HepG2 (cell line): ENCODE results near the gene ALDH16A1. TPM values are rescaled to one million over a fixed set of nuclear protein-coding genes. Genes with fewer than 3 reads are reported as not detected.

ENCODE experiments used
- ATAC-seq: fragments of 200-7000 bp; cut with Tn5 transposase; 3 replicates; pipeline ENCODE4 v1.9.1; 2020; ENCODE audit warnings: mild to moderate bottlenecking, moderate library complexity
- BruUV-seq: library from RNA; stranded (reverse); fragments of 400-500 nt; replicated peaks from 2 replicates; lab custom pipeline; 2021; lab: Mats Ljungman, UMichigan
- CTCF ChIA-PET: fragments of 300-600 bp; formaldehyde crosslinking; extraction: SDS; loops from one replicate; lab custom pipeline; 2021; ENCODE audit warnings: low total read pairs, inconsistent platforms, low intra/inter-chr PET ratio; lab: Yijun Ruan, JAX
- POLR2A ChIA-PET: fragments of 350-600 bp; sonication (Branson Sonifier 250); formaldehyde crosslinking; loops from one replicate; lab custom pipeline; 2020; ENCODE audit warnings: antibody characterized with exemption, inconsistent platforms; lab: Yijun Ruan, JAX
- DNase-seq: peaks from one replicate; pipeline ENCODE4 v3.0.0-alpha.2; 2015; ENCODE audit warnings: low spot score
- FAIRE-seq: peaks from 3 replicates; lab custom pipeline; 2011; peaks lifted over from hg19 to GRCh38; lab: Jason Lieb, UNC
- H2AFZ ChIP-seq: one replicate; pipeline ENCODE4 v1.6.1; 2011; ENCODE audit warnings: low read length, inconsistent platforms
- H3K27ac ChIP-seq: fragments of 300-600 bp; 3 replicates; pipeline ENCODE4 v1.8.0; 2011; ENCODE audit warnings: mixed run types, mild to moderate bottlenecking, mixed read lengths, low read length, inconsistent platforms; ENCODE audit not compliant: insufficient read depth; ENCODE audit errors: extremely low read length
- H3K27me3 ChIP-seq, 2 experiments: fragments of 200-600 bp in 1 of 2; 2 replicates in 1 of 2; 3 replicates in 1 of 2; pipeline versions ENCODE4 v1.6.0 to v1.8.0; 2011; ENCODE audit warnings: low read length in 2 of 2, mild to moderate bottlenecking in 2 of 2, moderate library complexity in 2 of 2, inconsistent platforms in 1 of 2; ENCODE audit not compliant: insufficient read depth in 2 of 2, control insufficient read depth in 1 of 2
- H3K36me3 ChIP-seq, 2 experiments: fragments of 200-600 bp in 1 of 2; replicated peaks in 1 of 2; 2 replicates in 1 of 2; 3 replicates in 1 of 2; pipeline versions ENCODE4 v1.5.1 to v1.8.0; 2011; ENCODE audit warnings: low read length in 2 of 2, inconsistent platforms in 1 of 2; ENCODE audit not compliant: insufficient read depth in 2 of 2, control insufficient read depth in 1 of 2
- H3K4me1 ChIP-seq: 2 replicates; pipeline ENCODE4 v1.5.1; 2012; ENCODE audit warnings: low read length, inconsistent platforms; ENCODE audit not compliant: insufficient read depth
- H3K4me2 ChIP-seq: 2 replicates; pipeline ENCODE4 v1.6.0; 2011; ENCODE audit warnings: low read depth, low read length, inconsistent platforms
- H3K4me3 ChIP-seq, 3 experiments: fragments of 200-600 bp in 1 of 3; sonication (generic), shearing (Covaris generic) in 1 of 3; replicated peaks in 1 of 3; 2 replicates each; pipeline ENCODE4 v1.5.1; 2011 to 2016; ENCODE audit warnings: low read length in 3 of 3, inconsistent platforms in 2 of 3, low read depth in 2 of 3, mild to moderate bottlenecking in 2 of 3, control low read depth in 1 of 3, mixed read lengths in 1 of 3; ENCODE audit not compliant: insufficient read depth in 1 of 3
- H3K79me2 ChIP-seq: one replicate; pipeline ENCODE4 v1.6.1; 2011; ENCODE audit warnings: low read length, inconsistent platforms; ENCODE audit not compliant: insufficient read depth
- H3K9ac ChIP-seq: 2 replicates; pipeline ENCODE4 v1.6.0; 2011; ENCODE audit warnings: mild to moderate bottlenecking, low read depth, low read length, inconsistent platforms; ENCODE audit not compliant: insufficient read depth
- H3K9me3 ChIP-seq: 2 replicates; pipeline ENCODE4 v1.5.1; 2012; ENCODE audit warnings: mild to moderate bottlenecking, low read length
- H4K20me1 ChIP-seq: 2 replicates; pipeline ENCODE4 v1.6.0; 2011; ENCODE audit warnings: inconsistent platforms, mild to moderate bottlenecking, low read length, moderate library complexity; ENCODE audit not compliant: insufficient read depth
- CC2D1A ChIP-seq: sonication (generic); formaldehyde crosslinking; IDR thresholded peaks from 2 replicates; pipeline ENCODE4 v1.8.1; 2023; ENCODE audit warnings: mild to moderate bottlenecking, missing genetic modification reagents
- CERS6 ChIP-seq: sonication (generic); formaldehyde crosslinking; IDR thresholded peaks from 2 replicates; pipeline ENCODE4 v1.5.0; 2020; ENCODE audit warnings: missing genetic modification reagents
- CHCHD3 ChIP-seq: sonication (generic); formaldehyde crosslinking; IDR thresholded peaks from 2 replicates; pipeline ENCODE4 v1.8.0; 2022; ENCODE audit warnings: mild to moderate bottlenecking, missing genetic modification reagents, moderate library complexity
- CREB1 ChIP-seq, 2 experiments: fragments of 450-650 bp in 1 of 2; IDR thresholded peaks; 2 replicates each; pipeline ENCODE4 v1.6.1; 2016 to 2017; ENCODE audit warnings: control low read depth in 1 of 2, mild to moderate bottlenecking in 1 of 2, missing compliant biosample characterization in 1 of 2, missing genetic modification characterization in 1 of 2
- DPF2 ChIP-seq: sonication (generic); formaldehyde crosslinking; IDR thresholded peaks from 2 replicates; pipeline ENCODE4 v1.4.0; 2020; ENCODE audit warnings: mild to moderate bottlenecking, low read depth, missing genetic modification reagents, borderline replicate concordance
- E2F5 ChIP-seq: sonication (generic); formaldehyde crosslinking; conservative IDR thresholded peaks from 2 replicates; pipeline ENCODE4 v1.4.0; 2020; ENCODE audit warnings: missing genetic modification reagents
- ETS1 ChIP-seq: sonication (generic); formaldehyde crosslinking; IDR thresholded peaks from 2 replicates; pipeline ENCODE4 v1.4.0; 2020; ENCODE audit warnings: missing genetic modification reagents
- HCFC1 ChIP-seq: fragments of 150-350 bp; IDR thresholded peaks from 2 replicates; pipeline ENCODE4 v1.6.1; 2014; ENCODE audit warnings: low read depth, low read length
- HIC2 ChIP-seq: sonication (generic); formaldehyde crosslinking; IDR thresholded peaks from 2 replicates; pipeline ENCODE4 v1.9.0; 2022; ENCODE audit warnings: low read depth, missing genetic modification reagents
- JDP2 ChIP-seq: sonication (generic); formaldehyde crosslinking; IDR thresholded peaks from 2 replicates; pipeline ENCODE4 v1.8.1; 2022; ENCODE audit warnings: missing genetic modification reagents, borderline replicate concordance
- NBN ChIP-seq: fragments of 450-650 bp; conservative IDR thresholded peaks from 2 replicates; pipeline ENCODE4 v1.6.1; 2017
- RARG ChIP-seq: sonication (generic); formaldehyde crosslinking; IDR thresholded peaks from 2 replicates; pipeline ENCODE4 v1.4.0; 2020; ENCODE audit warnings: low read depth, mild to moderate bottlenecking, missing genetic modification reagents
- RFX1 ChIP-seq: fragments of 450-650 bp; IDR thresholded peaks from 2 replicates; pipeline ENCODE4 v1.6.1; 2017
- TERF1 ChIP-seq: sonication (generic); formaldehyde crosslinking; IDR thresholded peaks from 2 replicates; pipeline ENCODE4 v1.8.0; 2022; ENCODE audit warnings: mild to moderate bottlenecking, missing genetic modification reagents, moderate library complexity
- TFDP1 ChIP-seq: IDR thresholded peaks from 2 replicates; pipeline ENCODE4 v1.6.1; 2016; ENCODE audit warnings: missing compliant biosample characterization, missing genetic modification reagents, borderline replicate concordance
- ZNF296 ChIP-seq: sonication (generic); formaldehyde crosslinking; conservative IDR thresholded peaks from 2 replicates; pipeline ENCODE4 v1.5.0; 2020; ENCODE audit warnings: mild to moderate bottlenecking, missing genetic modification reagents
- WGBS: methylation state at CpG from one replicate; pipeline ENCODE4 v1.1.6; 2017; ENCODE audit warnings: low lambda C conversion rate; 5-methylcytosine and 5-hydroxymethylcytosine counted together
- in situ Hi-C: cut with HindIII; loops from 2 replicates; pipeline ENCODE4 v1.10.0; 2017; ENCODE audit warnings: low pct_unique_long_range_greater_than_20kb; ENCODE audit not compliant: extremely low pct_ligation_motif_present
- intact Hi-C: fragments of 100-400 bp; cut with micrococcal nuclease; formaldehyde crosslinking; loops from one replicate; pipeline ENCODE4 v1.10.0; 2022; ENCODE audit not compliant: unreplicated experiment
- polyA plus RNA-seq, 8 experiments: library from polyadenylated mRNA; depleted of rRNA in 3 of 8; stranded (reverse) in 7 of 8; unstranded in 1 of 8; fragments of >200 nt; fragmentation: Illumina TruSeq in 4 of 8; extraction: Trizol in 4 of 8; gene quantifications; 2 replicates each; pipeline versions ENCODE4 v1.2.1 to v1.2.3, GENCODE V29; 2011 to 2016; ENCODE audit warnings: low read depth in 4 of 8, missing spikeins in 1 of 8, mixed read lengths in 1 of 8; ENCODE audit not compliant: insufficient read depth in 1 of 8
- total RNA-seq, 5 experiments: library from RNA; depleted of rRNA; stranded (reverse); fragments of >200 nt; fragmentation: Illumina TruSeq; extraction: Trizol; gene quantifications; 2 replicates each; pipeline ENCODE4 v1.2.3, GENCODE V29; 2016; ENCODE audit warnings: low read depth in 1 of 5

ALDH16A1 gene
- total and polyA plus RNA-seq, 2 of the 13 experiments (the other 11 are each of a cell fraction or from before 2014, with no cell fraction given) = 8.4 to 34.9 TPM

- peak overlapping the region; percentile 70 to 76 (median 74) for H3K4me3 ChIP-seq
- no TSS peak for BruUV-seq
- no peaks in the 10 kb centered on the region for H3K79me2 ChIP-seq
- ATAC-seq (peak; percentile 86), DNase-seq (peak; percentile 88), FAIRE-seq (peak; percentile 76)
- H3K4me1 ChIP-seq = peaks cover 27% of the 10 kb centered on the region
- intact Hi-C loops (loop anchor here (1.0 kb wide), 1 partner anchor 51 kb away; no protein-coding TSS in a partner anchor), in situ Hi-C loops (no loop called here)
- H4K20me1 ChIP-seq = peaks cover 5% of the 10 kb centered on the region; the same call in 1 of the 2 replicates
- WGBS = under 1% methylated on average over 26 of the region's 47 CpGs
- H3K27me3 ChIP-seq = peaks cover 7 to 38% of the 10 kb centered on the region in 2 experiments; a peak in 4 of 5 replicates
- H3K4me2 ChIP-seq = peak overlapping the region; percentile 90
- CTCF ChIA-PET = interaction anchor here (1.4 to 2.3 kb wide), 3 partner anchors 33 to 177 kb away, joined by 3 to 45 read pairs (median 5); no protein-coding TSS in a partner anchor
- H3K9ac ChIP-seq = peak overlapping the region; percentile 76
- H2AFZ ChIP-seq = no peak overlapping the region
- H3K36me3 ChIP-seq = peaks cover 0 to 16% of the 10 kb centered on the region in 2 experiments; a peak in 3 of 5 replicates
- H3K27ac ChIP-seq = peak overlapping the region; percentile 72
- POLR2A ChIA-PET = interaction anchor here (0.6 to 2.1 kb wide), 5 partner anchors 8 to 142 kb away, joined by 3 to 21 read pairs (median 3); partner anchors contain the start of genes ALDH16A1 and PIH1D1
- H3K9me3 ChIP-seq = no peaks in the 10 kb centered on the region
- no peak for TF ChIP-seq TERF1 (CRISPR knock-in tag)
- no peak for TF ChIP-seq CERS6 (CRISPR knock-in tag)
- TF ChIP-seq JDP2 (CRISPR knock-in tag) = no peak
- no peak for TF ChIP-seq CREB1 (IDR thresholded peaks at IDR 0.05)
- TF ChIP-seq CREB1 (CRISPR knock-in tag; IDR thresholded peaks at IDR 0.05) = peak; percentile 63
- no peak for TF ChIP-seq CHCHD3
- no peak for TF ChIP-seq E2F5
- TF ChIP-seq TFDP1 = no peak
- TF ChIP-seq ETS1 (CRISPR knock-in tag) = no peak
- no peak for TF ChIP-seq CC2D1A (CRISPR knock-in tag)
- TF ChIP-seq DPF2 (CRISPR knock-in tag) = no peak
- TF ChIP-seq RARG (CRISPR knock-in tag) = no peak
- no peak for TF ChIP-seq RFX1
- TF ChIP-seq HCFC1 = peak; percentile 98
- no peak for TF ChIP-seq ZNF296 (CRISPR knock-in tag)
- no peak for TF ChIP-seq HIC2 (CRISPR knock-in tag)
- no peak for TF ChIP-seq NBN
Measured at GRCh38 chr19:49443366-49444099, 9.5 kb upstream of the ALDH16A1 start.
